Measurements from ENCODE around the gene ATG7.

The ATG7 gene

DNA sequence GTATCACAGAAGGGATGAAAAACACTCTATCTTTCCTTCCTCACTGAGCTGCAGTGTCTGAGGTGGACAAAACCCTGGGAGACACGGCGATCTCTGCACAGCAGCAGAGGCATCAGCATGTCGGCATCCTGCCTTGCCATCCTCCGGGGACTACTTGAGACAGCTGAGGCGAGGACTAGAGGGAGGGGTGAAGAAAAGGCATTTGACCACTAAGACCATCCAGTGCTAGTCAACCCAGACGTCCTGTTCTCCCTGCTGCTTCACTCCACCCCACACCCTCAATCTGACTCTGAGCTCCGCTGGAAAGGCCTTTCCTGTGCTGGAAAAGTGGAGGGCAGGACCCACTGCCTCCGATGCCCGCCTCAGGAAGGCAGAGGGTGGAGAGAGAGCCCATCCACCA lies 304.3 kb downstream of the ATG7 start:
- no peak overlapping the region for H3K4me3 ChIP-seq (replicated peaks; ENCODE audit: low read depth, low read length)
- no peak for DNase-seq (ENCODE audit: extremely low read depth, low read depth)
- TF ChIP-seq, protein P1, sequence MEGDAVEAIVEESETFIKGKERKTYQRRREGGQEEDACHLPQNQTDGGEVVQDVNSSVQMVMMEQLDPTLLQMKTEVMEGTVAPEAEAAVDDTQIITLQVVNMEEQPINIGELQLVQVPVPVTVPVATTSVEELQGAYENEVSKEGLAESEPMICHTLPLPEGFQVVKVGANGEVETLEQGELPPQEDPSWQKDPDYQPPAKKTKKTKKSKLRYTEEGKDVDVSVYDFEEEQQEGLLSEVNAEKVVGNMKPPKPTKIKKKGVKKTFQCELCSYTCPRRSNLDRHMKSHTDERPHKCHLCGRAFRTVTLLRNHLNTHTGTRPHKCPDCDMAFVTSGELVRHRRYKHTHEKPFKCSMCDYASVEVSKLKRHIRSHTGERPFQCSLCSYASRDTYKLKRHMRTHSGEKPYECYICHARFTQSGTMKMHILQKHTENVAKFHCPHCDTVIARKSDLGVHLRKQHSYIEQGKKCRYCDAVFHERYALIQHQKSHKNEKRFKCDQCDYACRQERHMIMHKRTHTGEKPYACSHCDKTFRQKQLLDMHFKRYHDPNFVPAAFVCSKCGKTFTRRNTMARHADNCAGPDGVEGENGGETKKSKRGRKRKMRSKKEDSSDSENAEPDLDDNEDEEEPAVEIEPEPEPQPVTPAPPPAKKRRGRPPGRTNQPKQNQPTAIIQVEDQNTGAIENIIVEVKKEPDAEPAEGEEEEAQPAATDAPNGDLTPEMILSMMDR (IDR thresholded peaks at IDR 0.05; ENCODE audit: low read depth, low read length, missing control alignments): no peak

DNA sequence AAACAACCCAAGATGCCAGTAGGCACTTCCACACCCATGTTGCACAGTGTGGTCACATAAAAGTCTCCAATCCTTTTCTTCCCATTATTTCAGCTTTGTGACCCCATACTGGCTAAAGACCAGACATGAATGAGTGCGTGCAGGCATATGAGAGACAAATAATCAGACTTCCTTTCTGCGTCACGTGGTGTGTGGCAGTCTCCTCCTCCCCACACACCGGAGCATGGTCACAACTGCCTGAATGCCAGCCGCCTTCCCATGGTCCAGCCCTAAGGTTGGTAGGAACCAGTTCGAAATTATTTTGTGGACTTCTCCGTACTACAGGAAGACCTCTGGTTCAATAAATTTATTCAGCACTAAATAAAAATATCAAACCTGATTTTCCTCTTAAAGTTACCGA lies 306.0 kb downstream of the ATG7 start:
- TF ChIP-seq, protein P1 (IDR thresholded peaks at IDR 0.05; ENCODE audit: low read depth, low read length, missing control alignments): no peak
- DNase-seq (ENCODE audit: extremely low read depth, low read depth): no peak
- H3K4me3 ChIP-seq (replicated peaks; ENCODE audit: low read depth, low read length): no peak overlapping the region

DNA sequence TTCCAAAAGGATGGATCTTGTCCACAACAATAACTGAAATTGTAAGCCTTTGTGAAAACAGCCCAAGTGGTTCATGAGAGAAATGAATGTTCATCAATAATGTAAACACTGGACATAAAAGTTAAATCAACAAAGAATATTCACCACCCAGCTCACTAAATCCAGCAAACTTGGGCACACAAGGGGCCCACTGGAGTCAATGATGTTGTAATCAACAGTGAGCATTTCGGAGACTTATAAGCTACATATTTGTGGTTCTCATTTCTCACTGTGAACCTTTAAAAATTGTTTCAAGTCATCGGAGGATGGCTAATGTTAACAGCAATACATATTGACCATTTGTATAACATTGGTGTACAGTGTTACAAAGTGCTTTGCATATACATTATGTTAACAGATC lies 308.4 kb downstream of the ATG7 start:
- TF ChIP-seq, protein P1 (IDR thresholded peaks at IDR 0.05; ENCODE audit: low read depth, low read length, missing control alignments): no peak
- H3K4me3 ChIP-seq (replicated peaks; ENCODE audit: low read depth, low read length): no peak overlapping the region
- DNase-seq (ENCODE audit: extremely low read depth, low read depth): no peak

DNA sequence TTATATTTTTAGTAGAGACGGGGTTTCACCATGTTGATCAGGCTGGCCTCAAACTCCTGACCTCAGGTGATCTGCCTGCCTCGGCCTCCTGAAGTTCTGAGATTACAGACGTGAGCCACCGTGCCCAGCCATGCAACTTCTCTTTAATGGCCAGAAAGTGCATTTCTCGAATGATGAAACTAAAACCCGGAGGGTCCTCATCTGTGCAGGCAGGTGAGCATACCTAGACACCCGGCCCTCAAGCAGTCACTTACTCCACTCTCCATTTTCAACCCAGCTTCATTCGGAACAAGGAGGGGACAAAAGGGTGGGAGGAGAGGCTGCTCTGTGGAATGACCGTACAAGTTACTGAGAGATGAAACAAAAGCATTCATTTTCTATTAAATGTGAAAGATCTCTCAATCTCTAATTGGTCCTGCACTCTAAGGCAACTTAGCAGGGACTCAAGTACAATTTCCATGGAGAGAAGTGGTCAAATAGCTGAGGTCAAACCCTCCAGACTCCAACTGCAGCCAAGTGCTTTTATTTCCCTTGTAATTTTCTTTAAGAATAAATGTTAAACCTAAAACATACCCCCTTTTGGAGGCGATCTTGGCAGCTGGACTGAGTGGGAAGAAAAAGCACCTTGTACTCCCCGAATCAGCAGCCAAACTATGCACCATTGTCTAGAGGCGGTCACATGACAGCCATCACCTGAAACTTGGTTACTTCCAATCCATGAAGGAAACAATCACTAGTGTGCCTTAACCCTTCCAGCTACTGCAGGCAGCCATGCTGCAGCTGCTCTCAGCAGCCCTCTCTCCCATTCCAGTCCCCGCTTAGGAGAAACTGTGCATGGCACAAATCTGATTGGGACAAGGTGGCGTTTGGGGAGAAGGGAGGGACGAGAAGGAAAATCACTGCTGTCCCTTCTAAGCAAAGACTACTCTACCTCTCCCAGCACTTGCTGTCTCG lies 309.3 kb downstream of the ATG7 start:
- peak overlapping the region; percentile 40 for H3K4me3 ChIP-seq (replicated peaks; ENCODE audit: low read depth, low read length)
- TF ChIP-seq, protein P1 (IDR thresholded peaks at IDR 0.05; ENCODE audit: low read depth, low read length, missing control alignments): no peak
- DNase-seq (ENCODE audit: extremely low read depth, low read depth): no peak

DNA sequence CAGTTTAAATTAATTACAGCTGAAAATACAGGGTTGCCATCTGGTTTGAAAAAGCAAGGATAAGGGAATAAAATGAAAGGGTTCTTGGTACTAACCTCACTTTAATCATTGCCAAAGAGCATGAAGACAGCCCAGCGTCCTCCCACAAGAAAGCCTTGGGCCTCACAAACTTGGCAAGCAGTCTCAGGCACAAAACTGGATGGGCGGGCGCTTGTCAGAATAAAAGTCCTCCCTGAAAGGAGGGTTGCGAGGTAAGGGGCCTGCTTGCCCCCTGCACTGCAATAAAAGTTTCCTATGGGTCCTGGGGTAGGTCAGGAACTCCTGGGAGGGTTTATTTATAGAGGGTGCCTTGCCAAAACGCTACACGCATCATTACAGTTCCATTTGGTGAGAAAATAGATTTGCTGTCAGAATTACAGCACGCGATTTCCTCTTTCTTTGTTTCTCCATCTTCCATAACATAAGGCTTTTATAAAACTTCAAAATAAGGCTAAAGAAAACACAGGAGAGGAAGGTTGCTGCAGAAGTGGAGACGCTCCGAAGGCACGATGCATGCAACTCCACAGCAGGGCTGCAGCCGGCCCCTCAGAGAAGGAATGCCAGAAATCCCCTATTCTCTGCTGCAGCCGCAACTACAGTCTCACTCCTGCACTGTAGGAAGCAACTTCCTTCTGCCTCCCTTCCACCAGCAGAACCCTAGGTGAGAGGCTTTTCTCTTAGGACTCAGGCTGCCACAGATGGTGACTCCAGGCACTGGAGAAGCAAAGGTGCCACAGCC lies 310.2 kb downstream of the ATG7 start:
- H3K4me3 ChIP-seq (replicated peaks; ENCODE audit: low read depth, low read length): peak overlapping the region; percentile 40
- DNase-seq (ENCODE audit: extremely low read depth, low read depth): peak; percentile 80

DNA sequence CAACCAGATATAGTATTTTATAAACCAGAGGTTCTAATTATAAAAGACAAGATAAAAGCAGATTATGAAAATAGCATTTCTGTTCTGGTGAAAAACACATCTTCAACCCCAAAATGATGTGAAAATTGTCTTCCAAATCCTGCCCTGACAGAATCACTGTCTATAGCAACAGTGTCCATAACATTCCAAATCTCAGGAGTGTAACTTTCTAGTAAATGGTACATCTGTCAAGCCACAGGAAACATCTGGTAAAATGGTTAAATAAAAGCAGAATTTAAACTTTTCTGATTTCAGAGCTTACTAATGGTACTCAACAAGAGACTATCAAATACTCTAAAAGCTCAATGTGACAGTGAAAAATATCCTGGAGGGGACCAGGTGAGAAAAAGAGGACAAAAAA lies 311.0 kb downstream of the ATG7 start:
- peak overlapping the region; percentile 40; the same call in 1 of the 2 replicates for H3K4me3 ChIP-seq (replicated peaks; ENCODE audit: low read depth, low read length)
- no peak for DNase-seq (ENCODE audit: extremely low read depth, low read depth)
- TF ChIP-seq, protein P1 (IDR thresholded peaks at IDR 0.05; ENCODE audit: low read depth, low read length, missing control alignments): no peak

More for the DNA sequence above, 310.2 kb downstream of the ATG7 start:
- TF ChIP-seq, protein P1 (IDR thresholded peaks at IDR 0.05; ENCODE audit: low read depth, low read length, missing control alignments): no peak
